Colonic mucosa (tissue), 4 donors: ENCODE results near the gene POLR1B. TPM values are rescaled to one million over a fixed set of nuclear protein-coding genes. Genes with fewer than 3 reads are reported as not detected.
A peak's percentile ranks its signal among the peaks of the same experiment; 100 is the strongest.

Experiments used
- DNase-seq: peaks from one replicate; pipeline ENCODE4 v3.0.0-alpha.2; 2020
- H3K27ac ChIP-seq: fragments of 200-600 bp; one replicate; pipeline ENCODE4 v1.8.0; 2021
- H3K27me3 ChIP-seq: fragments of 200-600 bp; one replicate; pipeline ENCODE4 v1.8.0; 2021
- H3K36me3 ChIP-seq: fragments of 200-600 bp; one replicate; pipeline ENCODE4 v1.8.0; 2021
- H3K4me1 ChIP-seq: fragments of 200-600 bp; one replicate; pipeline ENCODE4 v1.8.0; 2021; ENCODE audit warnings: mild to moderate bottlenecking
- H3K4me3 ChIP-seq: fragments of 200-600 bp; one replicate; pipeline ENCODE4 v1.8.0; 2021
- H3K9ac ChIP-seq, 2 donors: one replicate each; pipeline ENCODE4 v1.7.0; 2013; ENCODE audit warnings: control low read depth in 2 of 2, low read depth in 2 of 2, low read length in 2 of 2
- H3K9me3 ChIP-seq: fragments of 200-600 bp; one replicate; pipeline ENCODE4 v1.8.0; 2021
- intact Hi-C: fragments of 100-400 bp; cut with DNase I; formaldehyde crosslinking; loops from one replicate; pipeline ENCODE4 v1.14.1; 2022
- total RNA-seq, 2 donors: library from RNA; stranded (reverse); fragmentation: NEBNext Ultra II Directional in 1 of 2; extraction: Animal tissue kit (Norgen Biotek cat#: 25700) in 1 of 2; gene quantifications; one replicate each; pipeline ENCODE4 v1.2.1, GENCODE V29; 2021
- TF ChIP-seq, protein P1 (sequence below): fragments of 200-600 bp; IDR thresholded peaks from one replicate; pipeline ENCODE4 v1.8.0; 2022; ENCODE audit warnings: antibody characterized with exemption, mild to moderate bottlenecking
- donor health status: healthy.
- donor health status: DM: no; HTN: no; CAD: no.
- donor health status: DM: no; HTN: no; CAD: no.

Gene POLR1B
- total RNA-seq, 2 donors from 2014 or later, result 13.5 to 29.6 TPM

DNA sequence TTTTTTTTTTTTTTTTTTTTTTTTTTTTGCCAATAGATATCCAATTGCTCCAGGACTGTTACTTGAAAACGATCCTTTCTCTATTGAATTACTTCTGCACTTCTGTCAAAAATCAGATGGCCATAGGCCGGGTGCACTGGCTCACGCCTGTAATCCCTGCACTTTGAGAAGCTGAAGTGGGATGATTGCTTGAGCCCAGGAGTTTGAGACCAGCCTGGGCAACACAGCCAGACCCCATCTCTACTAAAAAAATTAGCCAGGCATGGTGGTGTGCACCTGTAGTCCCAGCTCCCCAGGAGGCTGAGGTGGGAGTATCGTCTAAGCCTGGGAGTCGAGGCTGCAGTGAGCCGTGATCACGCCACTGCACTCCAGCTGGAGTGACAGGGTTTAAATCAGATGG is 37.8 kb downstream of the POLR1B start:
- no peak overlapping the region for H3K9ac ChIP-seq
- H3K27me3 ChIP-seq, result no peaks in the 10 kb centered on the region
- TF ChIP-seq, protein P1, sequence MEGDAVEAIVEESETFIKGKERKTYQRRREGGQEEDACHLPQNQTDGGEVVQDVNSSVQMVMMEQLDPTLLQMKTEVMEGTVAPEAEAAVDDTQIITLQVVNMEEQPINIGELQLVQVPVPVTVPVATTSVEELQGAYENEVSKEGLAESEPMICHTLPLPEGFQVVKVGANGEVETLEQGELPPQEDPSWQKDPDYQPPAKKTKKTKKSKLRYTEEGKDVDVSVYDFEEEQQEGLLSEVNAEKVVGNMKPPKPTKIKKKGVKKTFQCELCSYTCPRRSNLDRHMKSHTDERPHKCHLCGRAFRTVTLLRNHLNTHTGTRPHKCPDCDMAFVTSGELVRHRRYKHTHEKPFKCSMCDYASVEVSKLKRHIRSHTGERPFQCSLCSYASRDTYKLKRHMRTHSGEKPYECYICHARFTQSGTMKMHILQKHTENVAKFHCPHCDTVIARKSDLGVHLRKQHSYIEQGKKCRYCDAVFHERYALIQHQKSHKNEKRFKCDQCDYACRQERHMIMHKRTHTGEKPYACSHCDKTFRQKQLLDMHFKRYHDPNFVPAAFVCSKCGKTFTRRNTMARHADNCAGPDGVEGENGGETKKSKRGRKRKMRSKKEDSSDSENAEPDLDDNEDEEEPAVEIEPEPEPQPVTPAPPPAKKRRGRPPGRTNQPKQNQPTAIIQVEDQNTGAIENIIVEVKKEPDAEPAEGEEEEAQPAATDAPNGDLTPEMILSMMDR, result no peak
- H3K4me1 ChIP-seq, result no peaks in the 10 kb centered on the region
- no peak overlapping the region for H3K27ac ChIP-seq
- no peak overlapping the region for H3K4me3 ChIP-seq
- no peaks in the 10 kb centered on the region for H3K9me3 ChIP-seq
- DNase-seq, result no peak
- no peaks in the 10 kb centered on the region for H3K36me3 ChIP-seq
- intact Hi-C loops, result no loop called here

DNA sequence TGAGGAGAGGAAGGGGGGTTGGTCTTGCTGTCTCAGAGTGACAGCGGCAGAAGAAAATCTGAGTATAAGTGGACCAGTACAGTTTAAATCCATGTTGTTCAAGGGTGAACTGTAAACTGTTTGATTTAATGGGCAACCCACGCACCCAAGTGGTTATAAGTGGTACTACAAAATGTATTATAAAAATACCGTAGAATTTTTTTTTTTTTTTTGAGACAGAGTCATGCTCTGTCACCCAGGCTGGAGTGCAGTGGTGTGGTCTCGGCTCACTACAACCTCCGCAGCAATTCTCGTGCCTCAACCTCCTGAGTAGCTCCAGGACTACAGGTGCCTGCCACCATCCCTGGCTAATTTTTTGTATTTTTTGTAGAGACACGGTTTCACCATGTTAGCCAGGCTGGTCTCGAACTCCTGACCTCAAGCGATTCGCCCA is 40.1 kb downstream of the POLR1B start:
- TF ChIP-seq, protein P1, result peak; percentile 50
- Histone ChIP-seq H3K4me3 (no peak overlapping the region), H3K9me3 (no peaks in the 10 kb centered on the region), H3K36me3 (no peaks in the 10 kb centered on the region), H3K27me3 (no peaks in the 10 kb centered on the region), H3K27ac (no peak overlapping the region), H3K4me1 (no peaks in the 10 kb centered on the region), H3K9ac (no peak overlapping the region)
- intact Hi-C loops, result no loop called here
- DNase-seq, result peak; percentile 29

DNA sequence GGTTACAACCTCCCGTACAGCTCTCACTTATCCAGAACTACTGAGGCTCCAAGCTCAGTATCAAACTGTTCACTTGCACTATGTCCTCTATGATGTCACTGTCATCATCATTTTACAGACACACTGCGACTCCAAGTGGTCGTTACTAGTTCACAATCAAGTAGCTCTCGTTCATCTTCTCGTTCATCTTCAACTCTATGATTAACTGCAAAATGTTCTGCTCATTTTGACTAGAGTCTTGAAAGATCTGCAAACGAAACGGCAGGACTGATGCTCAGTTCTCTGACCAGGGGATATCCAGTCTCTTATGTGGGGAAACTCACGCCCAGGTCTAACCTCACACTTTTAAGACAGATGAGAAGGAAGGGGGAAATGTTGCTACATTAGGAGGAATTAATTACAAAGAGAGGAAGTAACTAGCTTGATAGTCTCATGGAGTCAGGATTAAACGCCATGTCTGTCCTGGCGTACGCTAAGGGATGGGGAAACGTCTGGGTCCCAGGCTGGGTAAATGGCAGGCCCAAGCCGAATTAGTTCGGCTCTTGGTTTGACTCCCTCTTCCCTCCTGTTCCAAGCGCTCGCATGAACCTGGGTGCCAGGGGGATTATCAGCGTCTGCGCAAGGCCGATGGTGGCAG is 41.4 kb downstream of the POLR1B start:
- DNase-seq, result no peak
- intact Hi-C loops, result no loop called here

DNA sequence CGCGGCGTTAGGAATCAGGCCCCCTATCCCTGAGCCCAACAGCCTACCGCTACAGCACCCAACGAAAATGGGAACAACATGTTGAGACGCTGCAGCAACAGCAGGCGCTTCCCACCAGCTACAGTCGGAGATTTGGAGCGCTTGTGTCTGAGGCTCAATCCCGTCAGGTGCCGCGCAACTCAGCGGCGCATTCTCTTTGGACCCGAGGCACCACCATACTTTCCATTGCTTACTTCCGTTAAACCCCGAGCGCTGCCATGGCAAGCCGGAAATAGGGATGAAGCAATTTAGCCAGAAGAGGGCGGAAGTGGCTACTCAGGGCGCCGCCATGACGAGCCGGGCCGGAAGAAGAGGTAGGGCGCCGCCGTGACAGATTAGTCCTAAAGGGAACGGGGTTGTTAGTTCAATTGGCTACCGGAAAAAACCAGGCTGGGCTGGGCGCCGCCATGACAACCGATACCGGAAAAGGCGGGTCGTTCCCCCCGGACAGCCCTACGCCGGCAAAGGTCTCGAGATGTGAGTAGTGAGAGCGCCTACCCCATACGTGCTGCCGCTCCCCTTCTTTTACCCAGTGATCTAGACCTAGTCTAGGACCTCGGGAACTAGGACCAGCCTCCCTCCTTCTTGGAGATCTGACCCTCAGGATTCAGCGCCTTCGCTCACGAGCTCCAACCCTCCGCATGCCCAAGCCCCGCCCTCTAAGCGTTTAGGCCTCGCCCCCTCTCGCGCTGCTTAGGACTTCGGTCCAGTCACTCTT is 42.0 kb downstream of the POLR1B start, which contains the start of gene CHCHD5:
CHCHD5 (plus strand) TSS at position 476 of the 757 bp plus-strand sequence; CDS start at position 515, 39 bp downstream.
- peak within 1 kb of the TSS; percentile 69 to 75 for H3K9ac ChIP-seq
- peak; percentile 95 for DNase-seq
- H3K27ac ChIP-seq, result peak within 1 kb of the TSS; percentile 83
- TF ChIP-seq, protein P1, result peak; percentile 18
- H3K27me3 ChIP-seq, result no peaks in the 10 kb centered on the region
- intact Hi-C loops, result no loop called here
- no peaks in the 10 kb centered on the region for H3K9me3 ChIP-seq
- no peaks in the 10 kb centered on the region for H3K36me3 ChIP-seq
- H3K4me3 ChIP-seq, result peak within 1 kb of the TSS; percentile 48
- no peaks in the 10 kb centered on the region for H3K4me1 ChIP-seq

More for the DNA sequence above, 41.4 kb downstream of the POLR1B start:
- H3K27ac ChIP-seq, result peak overlapping the region; percentile 83
- no peaks in the 10 kb centered on the region for H3K27me3 ChIP-seq
- TF ChIP-seq, protein P1, result no peak
- H3K4me1 ChIP-seq, result no peaks in the 10 kb centered on the region
- no peaks in the 10 kb centered on the region for H3K9me3 ChIP-seq
- peak overlapping the region; percentile 69 to 75 for H3K9ac ChIP-seq
- H3K4me3 ChIP-seq, result peak overlapping the region; percentile 48
- H3K36me3 ChIP-seq, result no peaks in the 10 kb centered on the region

DNA sequence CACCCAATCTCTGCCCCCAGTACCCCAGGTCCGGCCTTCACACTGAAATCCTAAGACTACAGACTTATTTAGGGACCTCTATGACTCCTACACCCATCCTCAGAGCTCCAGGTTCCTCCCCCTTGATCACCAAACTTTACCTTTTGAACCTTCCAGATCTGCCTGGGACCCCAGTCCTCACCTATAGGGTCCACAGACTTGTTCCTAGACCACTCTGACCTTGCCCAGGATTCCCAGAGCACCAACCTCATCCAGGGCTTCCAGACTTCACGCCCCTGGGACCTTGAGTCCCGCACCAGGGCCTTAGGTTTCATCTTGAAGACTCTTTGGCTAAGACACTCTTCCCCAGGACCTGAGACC is 42.6 kb downstream of the POLR1B start:
- TF ChIP-seq, protein P1, result no peak
- H3K36me3 ChIP-seq, result no peaks in the 10 kb centered on the region
- H3K9me3 ChIP-seq, result no peaks in the 10 kb centered on the region
- intact Hi-C loops, result no loop called here
- peak overlapping the region; percentile 83 for H3K27ac ChIP-seq
- H3K4me1 ChIP-seq, result no peaks in the 10 kb centered on the region
- peak overlapping the region; percentile 56 to 69 for H3K9ac ChIP-seq
- no peak for DNase-seq
- peak overlapping the region; percentile 48 for H3K4me3 ChIP-seq
- no peaks in the 10 kb centered on the region for H3K27me3 ChIP-seq
